Activated naive CD4-positive, alpha-beta T cell treated with anti-CD3 and anti-CD28 coated beads, Interleukin-2, amount 50 U/mL, for 72 hours (primary cell): ENCODE measurements around the gene SLC45A3. TPM values are rescaled to one million over a fixed set of nuclear protein-coding genes. Genes with fewer than 3 reads are reported as not detected.
A peak's percentile ranks its signal among the peaks of the same experiment; 100 is the strongest.
"Not testable (repeated sequence)": the region's sequence is repeated elsewhere in the genome, so short reads cannot be mapped to it uniquely, and the experiment has no call there.

Source experiments
- ATAC-seq, 2 donors: fragments of 150-1000 bp; cut with Tn5 transposase; 2 replicates each; pipeline ENCODE4 v1.10.0; 2021; ENCODE audit warnings: mild to moderate bottlenecking in 2 of 2, moderate library complexity in 2 of 2
- DNase-seq, 2 donors: peaks; one replicate each; pipeline ENCODE4 v3.0.0; 2021 to 2022; ENCODE audit warnings: low spot score in 2 of 2
- H3K27ac Mint-ChIP-seq, 2 donors: one replicate each; pipeline ENCODE4 v1.8.0; 2022; ENCODE audit warnings: mild to moderate bottlenecking in 2 of 2, mixed read lengths in 2 of 2
- H3K36me3 Mint-ChIP-seq, 2 donors: one replicate each; pipeline ENCODE4 v1.8.0; 2022; ENCODE audit warnings: mixed read lengths in 2 of 2
- H3K9me3 Mint-ChIP-seq, 2 donors: one replicate each; pipeline ENCODE4 v1.8.0; 2022; ENCODE audit warnings: mixed read lengths in 2 of 2
- total RNA-seq, 2 donors: library from RNA; stranded (reverse); gene quantifications; one replicate each; pipeline ENCODE4 v1.2.3, GENCODE V29; 2022

SLC45A3 gene
- 1 to 10 TPM in 1 of 2 donors, under 1 TPM in 1; 0.57 to 1.1 TPM for total RNA-seq

DNA sequence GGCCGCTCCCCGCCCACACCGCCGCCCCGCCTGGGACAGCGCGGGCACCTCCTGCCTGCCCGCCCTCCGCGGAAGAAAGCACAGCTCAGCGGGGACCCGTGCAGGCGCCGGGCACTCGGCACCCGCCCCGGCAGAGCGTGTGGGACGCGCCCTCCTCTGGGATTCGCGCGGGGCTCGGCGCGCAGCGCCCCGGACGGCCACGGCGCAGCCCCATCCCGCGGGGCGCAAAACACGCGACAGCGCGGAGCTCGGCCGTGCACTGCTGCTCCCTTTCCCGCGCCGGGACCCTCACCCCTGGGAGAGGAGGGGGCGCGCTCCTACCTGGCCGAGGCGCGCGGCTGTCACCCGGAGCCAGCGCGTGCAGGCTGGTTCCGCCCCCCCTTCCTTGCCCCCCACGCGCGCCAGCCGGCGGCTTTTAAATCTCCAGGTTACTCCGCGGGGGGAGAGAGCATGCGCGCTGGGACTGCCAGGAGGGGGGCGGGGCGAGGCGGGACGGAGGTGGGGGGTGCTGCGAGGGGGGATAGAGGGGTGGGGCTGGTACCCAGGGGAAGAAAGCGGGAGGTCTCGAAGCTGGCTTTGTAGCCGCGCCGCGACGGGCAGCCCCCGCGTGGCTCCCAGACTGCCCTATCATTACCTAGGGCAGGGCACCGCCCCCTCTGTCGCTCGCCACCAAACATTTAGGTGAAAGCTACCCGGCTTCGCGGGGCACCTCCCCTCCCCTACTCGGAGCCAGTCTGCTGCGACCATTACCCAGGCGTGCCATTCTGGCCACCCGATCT, at the start of gene SLC45A3:
SLC45A3 (minus strand) TSS at position 437 of the 779 bp plus-strand sequence. CDS start 15,853 bp downstream, outside the sequence.
- no peaks in the 10 kb centered on the region for H3K9me3 Mint-ChIP-seq
- peak; percentile 81 to 83 for ATAC-seq
- peak in 1 of 2 donors; percentile 33 for DNase-seq
- H3K27ac Mint-ChIP-seq = no peak within 1 kb of the TSS
- no peaks in the 10 kb centered on the region for H3K36me3 Mint-ChIP-seq

- no peak overlapping the region for H3K27ac Mint-ChIP-seq
- H3K9me3 Mint-ChIP-seq = no peaks in the 10 kb centered on the region
- ATAC-seq (no peak), DNase-seq (no peak)
- peaks cover 5 to 39% of the 10 kb centered on the region in 2 donors for H3K36me3 Mint-ChIP-seq
These were observed 46.4 kb upstream of the SLC45A3 start for GRCh38 chr1:205726619-205727125.

DNA sequence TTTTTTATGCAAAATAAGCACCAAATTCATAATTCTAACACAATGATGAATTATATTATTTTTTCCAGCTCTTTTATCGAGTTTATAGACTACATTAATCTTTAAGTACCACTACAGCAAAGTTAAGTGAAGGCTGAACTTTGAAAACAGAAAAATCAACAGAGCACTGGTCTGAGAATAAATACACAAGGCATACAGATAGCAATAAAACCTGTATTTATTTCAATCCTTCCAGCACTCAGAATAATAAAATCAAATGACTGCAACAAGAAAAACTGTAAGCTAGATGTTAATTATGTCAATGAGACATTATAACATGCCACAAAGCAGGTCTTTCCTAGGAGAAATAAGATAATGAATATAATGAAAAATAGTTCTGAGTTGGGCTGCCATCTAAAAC, 45.2 kb upstream of the SLC45A3 start:
- Mint-ChIP-seq H3K27ac (no peak overlapping the region), H3K9me3 (no peaks in the 10 kb centered on the region), H3K36me3 (peaks cover 8 to 45% of the 10 kb centered on the region in 2 donors)
- no peak for ATAC-seq
- no peak for DNase-seq

DNA sequence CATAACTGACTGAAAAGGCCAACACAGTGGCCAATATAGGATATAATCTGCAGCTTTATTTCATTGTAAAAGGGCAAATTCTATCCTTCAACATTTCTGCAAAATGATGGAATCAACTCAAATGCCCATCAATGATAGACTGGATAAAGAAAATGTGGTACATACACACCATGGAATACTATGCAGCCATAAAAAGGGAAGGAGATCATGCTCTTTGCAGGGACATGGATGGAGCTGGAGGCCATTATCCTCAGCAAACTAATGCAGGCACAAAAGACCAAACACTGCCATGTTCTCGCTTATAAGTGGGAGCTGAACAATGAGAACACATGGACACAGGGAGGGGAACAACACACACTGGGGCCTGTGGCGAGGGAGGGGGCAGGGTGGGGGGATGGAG, 40.4 kb upstream of the SLC45A3 start:
- not testable (repeated sequence) for ATAC-seq, H3K27ac Mint-ChIP-seq, H3K9me3 Mint-ChIP-seq, DNase-seq
- H3K36me3 Mint-ChIP-seq = peaks cover 24 to 69% of the 10 kb centered on the region in 2 donors

- DNase-seq (no peak), ATAC-seq (peak; percentile 39 to 93)
- no peaks in the 10 kb centered on the region for H3K9me3 Mint-ChIP-seq
- H3K36me3 Mint-ChIP-seq = peaks cover 24 to 71% of the 10 kb centered on the region in 2 donors
- H3K27ac Mint-ChIP-seq = peak overlapping the region; percentile 25 to 89
These were observed 39.5 kb upstream of the SLC45A3 start for GRCh38 chr1:205719762-205720161.

DNA sequence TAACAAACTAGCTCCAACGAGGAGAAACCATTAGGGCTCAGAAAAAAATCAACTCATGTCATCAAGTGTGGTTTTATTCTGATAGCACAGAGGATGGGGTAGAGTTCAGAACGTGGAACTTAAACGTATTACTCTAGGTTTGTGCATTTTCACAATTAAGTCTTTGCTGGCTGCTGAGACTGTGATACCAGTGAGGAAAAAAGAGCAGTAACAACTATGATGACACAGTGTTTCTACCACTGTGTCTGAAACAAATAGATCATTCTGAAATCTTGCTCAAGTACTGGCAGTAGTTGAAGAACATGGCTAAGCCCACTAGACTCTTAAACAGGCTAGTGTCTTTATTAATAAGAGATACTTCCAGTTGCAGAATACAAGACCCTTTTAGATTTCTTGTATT, 38.7 kb upstream of the SLC45A3 start:
- DNase-seq = no peak
- H3K36me3 Mint-ChIP-seq = peaks cover 24 to 67% of the 10 kb centered on the region in 2 donors
- peak in 1 of 2 donors; percentile 51 for ATAC-seq
- H3K27ac Mint-ChIP-seq = peak overlapping the region in 1 of 2 donors; percentile 89
- H3K9me3 Mint-ChIP-seq = no peaks in the 10 kb centered on the region

DNA sequence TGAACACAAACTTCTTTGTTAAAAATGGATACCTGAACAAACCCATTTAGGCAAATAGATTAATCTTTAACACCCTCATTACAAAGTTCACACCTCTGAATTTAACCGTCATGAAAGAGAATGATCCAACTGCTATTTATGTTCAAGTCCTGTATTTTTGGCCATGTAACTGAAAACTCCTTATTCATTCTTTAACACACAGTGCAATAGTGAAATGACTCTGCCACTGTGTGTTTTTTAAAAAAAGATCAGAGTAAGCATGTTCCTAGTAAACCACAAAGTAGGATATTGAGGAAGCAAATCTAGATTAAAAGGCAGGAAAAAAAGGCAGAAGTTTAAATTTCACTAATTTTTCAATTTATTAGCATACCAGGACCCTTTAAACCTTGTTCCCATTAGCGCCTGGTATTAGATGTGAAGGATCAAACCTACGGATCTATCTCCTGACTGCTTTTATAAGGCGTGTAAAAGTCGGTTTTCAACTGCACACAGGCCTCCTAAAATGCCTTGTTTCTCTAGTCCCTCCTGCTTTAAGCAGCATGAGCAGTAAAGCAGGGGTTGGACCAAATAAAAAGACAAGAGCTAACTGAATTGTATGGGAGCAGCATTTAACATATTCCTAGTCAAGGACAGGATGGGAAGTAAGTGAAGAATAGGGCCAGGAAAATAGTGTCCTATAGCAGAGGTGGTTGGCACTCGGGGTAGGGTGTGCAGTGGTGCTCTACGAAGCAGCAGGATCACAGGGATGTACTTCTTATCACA, 36.2 kb upstream of the SLC45A3 start:
- Mint-ChIP-seq H3K27ac (no peak overlapping the region), H3K36me3 (peaks cover 19 to 55% of the 10 kb centered on the region in 2 donors), H3K9me3 (no peaks in the 10 kb centered on the region)
- no peak for ATAC-seq
- DNase-seq = no peak

DNA sequence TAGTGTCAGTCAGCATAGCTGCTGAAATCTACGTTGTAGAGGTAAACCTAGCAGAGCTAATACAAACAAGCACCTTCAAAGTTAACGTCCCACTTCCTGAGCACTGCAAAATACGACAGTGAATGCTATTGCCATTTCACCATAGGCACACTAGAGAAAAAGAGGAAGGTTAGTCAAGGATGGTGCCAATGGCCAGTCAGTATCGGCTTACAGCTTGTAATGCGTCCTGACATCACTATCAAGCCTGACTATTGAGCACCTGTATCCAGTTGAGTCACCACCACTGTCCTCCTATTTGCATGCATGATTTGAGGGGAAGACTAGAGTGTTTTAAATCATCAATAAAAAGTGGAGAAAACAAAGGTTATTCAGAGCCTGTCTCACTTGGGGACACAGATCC, 35.3 kb upstream of the SLC45A3 start:
- DNase-seq (no peak), ATAC-seq (no peak)
- Mint-ChIP-seq H3K27ac (peak overlapping the region in 1 of 2 donors; percentile 28), H3K36me3 (peaks cover 17 to 46% of the 10 kb centered on the region in 2 donors), H3K9me3 (no peaks in the 10 kb centered on the region)

DNA sequence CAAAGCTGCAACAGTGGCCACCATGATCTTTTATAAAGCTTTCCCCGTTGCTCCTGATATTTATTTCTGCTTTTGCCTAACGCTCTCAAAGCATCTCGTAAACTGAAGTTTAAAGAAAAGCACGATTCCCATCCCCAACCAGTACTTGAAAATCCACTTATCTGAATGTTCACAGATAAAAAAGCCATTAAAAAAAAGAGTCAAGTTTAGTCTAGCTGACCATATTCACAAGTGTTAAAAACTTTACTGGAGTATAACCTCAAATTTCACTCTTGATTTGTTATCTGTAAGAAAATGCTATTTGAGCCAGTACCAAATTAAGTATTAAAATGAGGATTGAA, 34.6 kb upstream of the SLC45A3 start:
- ATAC-seq (no peak), DNase-seq (no peak)
- peak overlapping the region in 1 of 2 donors; percentile 28 for H3K27ac Mint-ChIP-seq
- no peaks in the 10 kb centered on the region for H3K9me3 Mint-ChIP-seq
- peaks cover 13 to 38% of the 10 kb centered on the region in 2 donors for H3K36me3 Mint-ChIP-seq

- ATAC-seq (no peak), DNase-seq (no peak)
- H3K36me3 Mint-ChIP-seq = peaks cover 8 to 33% of the 10 kb centered on the region in 2 donors
- H3K9me3 Mint-ChIP-seq = no peaks in the 10 kb centered on the region
- peak overlapping the region in 1 of 2 donors; percentile 28 for H3K27ac Mint-ChIP-seq
These were observed 34.0 kb upstream of the SLC45A3 start for GRCh38 chr1:205714190-205714905.

GRCh38 chr1:205711105-205712048, 31.1 kb upstream of the SLC45A3 start:
- ATAC-seq (peak; percentile 90 to 93), DNase-seq (peak in 1 of 2 donors; percentile 77)
- peaks cover 0 to 13% of the 10 kb centered on the region in 2 donors for H3K36me3 Mint-ChIP-seq
- peak overlapping the region; percentile 58 to 66 for H3K27ac Mint-ChIP-seq
- H3K9me3 Mint-ChIP-seq = no peaks in the 10 kb centered on the region

GRCh38 chr1:205710201-205711062, 30.1 kb upstream of the SLC45A3 start:
- no peaks in the 10 kb centered on the region for H3K9me3 Mint-ChIP-seq
- DNase-seq (no peak), ATAC-seq (no peak)
- H3K27ac Mint-ChIP-seq = no peak overlapping the region
- H3K36me3 Mint-ChIP-seq = peaks cover 0 to 10% of the 10 kb centered on the region in 2 donors

DNA sequence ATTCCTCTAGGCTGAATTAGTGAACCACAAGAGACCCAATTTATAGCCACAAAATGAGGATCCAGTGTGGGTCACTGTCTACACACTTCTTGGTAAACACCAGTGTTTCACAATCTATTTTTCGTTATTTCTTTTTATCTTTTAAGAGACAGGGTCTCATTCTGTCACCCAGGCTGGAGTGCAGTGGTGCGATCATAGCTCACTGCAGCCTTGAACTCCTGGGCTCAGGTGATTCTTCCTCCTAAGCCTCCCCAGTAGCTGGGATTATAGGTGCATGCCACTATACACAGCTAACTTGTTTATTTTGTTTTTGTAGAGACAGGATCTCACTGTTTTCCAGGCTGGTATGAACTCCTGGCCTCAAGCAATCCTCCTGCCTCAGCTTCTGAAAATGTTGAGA, 29.3 kb upstream of the SLC45A3 start:
- no peaks in the 10 kb centered on the region for H3K9me3 Mint-ChIP-seq
- no peak for DNase-seq
- ATAC-seq = no peak
- H3K27ac Mint-ChIP-seq = no peak overlapping the region
- peaks cover 0 to 6% of the 10 kb centered on the region in 2 donors for H3K36me3 Mint-ChIP-seq

- ATAC-seq = no peak
- Mint-ChIP-seq H3K9me3 (no peaks in the 10 kb centered on the region), H3K27ac (no peak overlapping the region), H3K36me3 (peaks cover 0 to 6% of the 10 kb centered on the region in 2 donors)
- DNase-seq = no peak
These were observed 28.7 kb upstream of the SLC45A3 start for GRCh38 chr1:205709059-205709398.
